ENCODE data around the gene EPPIN. TPM values are rescaled to one million over a fixed set of nuclear protein-coding genes. Genes with fewer than 3 reads are reported as not detected.

EPPIN gene
- total RNA-seq, 1 donor from 2014 or later = not detected

DNA sequence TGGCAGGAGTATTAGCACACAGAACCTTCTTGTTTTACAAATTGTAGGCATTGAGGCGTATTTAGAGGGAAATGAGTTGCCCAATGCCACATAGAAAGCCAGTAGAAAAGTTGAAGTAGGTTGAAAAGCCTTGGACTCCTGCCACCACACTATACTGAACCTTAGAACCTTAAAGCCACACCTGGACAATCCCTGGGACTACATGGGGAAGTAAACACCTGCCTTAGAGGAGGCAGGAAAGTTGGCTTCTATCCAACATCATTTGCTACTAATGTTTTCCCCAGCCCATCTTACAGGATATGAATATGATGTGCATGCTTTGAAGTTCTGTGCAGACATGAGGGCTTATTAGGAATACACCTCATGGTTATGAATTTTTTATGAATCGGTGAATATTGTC is 5.3 kb upstream of the EPPIN start:
- POLR2A ChIA-PET = no interaction called here
- DNase-seq = no peak
- Mint-ChIP-seq H3K27ac (no peak overlapping the region), H3K4me1 (no peaks in the 10 kb centered on the region), H3K4me3 (no peak overlapping the region), H3K9me3 (peaks cover 5% of the 10 kb centered on the region), H3K27me3 (peaks cover 25% of the 10 kb centered on the region), H3K36me3 (ENCODE audit: low read depth) (no peaks in the 10 kb centered on the region)
- intact Hi-C loops (cut with micrococcal nuclease) = no loop called here
- no peak for ATAC-seq (ENCODE audit: low read depth)
- TF ChIP-seq CTCF (IDR thresholded peaks at IDR 0.05) = no peak
- CTCF ChIA-PET = no interaction called here

- Mint-ChIP-seq H3K9me3 (peaks cover 5% of the 10 kb centered on the region), H3K4me1 (no peaks in the 10 kb centered on the region), H3K27me3 (peaks cover 22% of the 10 kb centered on the region), H3K27ac (no peak overlapping the region), H3K36me3 (ENCODE audit: low read depth) (no peaks in the 10 kb centered on the region), H3K4me3 (no peak overlapping the region)
- CTCF ChIA-PET = no interaction called here
- POLR2A ChIA-PET = no interaction called here
- DNase-seq (no peak), ATAC-seq (ENCODE audit: low read depth) (no peak)
- TF ChIP-seq CTCF (IDR thresholded peaks at IDR 0.05) = no peak
- intact Hi-C loops (cut with micrococcal nuclease) = no loop called here
These were observed 3.6 kb upstream of the EPPIN start for GRCh38 chr20:45550765-45551164.

GRCh38 chr20:45548410-45548809 is 1.2 kb upstream of the EPPIN start:
- no peak overlapping the region for H3K27ac Mint-ChIP-seq
- no peaks in the 10 kb centered on the region for H3K36me3 Mint-ChIP-seq (ENCODE audit: low read depth)
- ChIA-PET POLR2A (no interaction called here), CTCF (no interaction called here)
- intact Hi-C loops (cut with micrococcal nuclease) = no loop called here
- H3K4me3 Mint-ChIP-seq = no peak overlapping the region
- DNase-seq = no peak
- H3K4me1 Mint-ChIP-seq = no peaks in the 10 kb centered on the region
- H3K9me3 Mint-ChIP-seq = peaks cover 5% of the 10 kb centered on the region
- H3K27me3 Mint-ChIP-seq = peaks cover 23% of the 10 kb centered on the region
- no peak for ATAC-seq (ENCODE audit: low read depth)
- no peak for TF ChIP-seq CTCF (IDR thresholded peaks at IDR 0.05)

DNA sequence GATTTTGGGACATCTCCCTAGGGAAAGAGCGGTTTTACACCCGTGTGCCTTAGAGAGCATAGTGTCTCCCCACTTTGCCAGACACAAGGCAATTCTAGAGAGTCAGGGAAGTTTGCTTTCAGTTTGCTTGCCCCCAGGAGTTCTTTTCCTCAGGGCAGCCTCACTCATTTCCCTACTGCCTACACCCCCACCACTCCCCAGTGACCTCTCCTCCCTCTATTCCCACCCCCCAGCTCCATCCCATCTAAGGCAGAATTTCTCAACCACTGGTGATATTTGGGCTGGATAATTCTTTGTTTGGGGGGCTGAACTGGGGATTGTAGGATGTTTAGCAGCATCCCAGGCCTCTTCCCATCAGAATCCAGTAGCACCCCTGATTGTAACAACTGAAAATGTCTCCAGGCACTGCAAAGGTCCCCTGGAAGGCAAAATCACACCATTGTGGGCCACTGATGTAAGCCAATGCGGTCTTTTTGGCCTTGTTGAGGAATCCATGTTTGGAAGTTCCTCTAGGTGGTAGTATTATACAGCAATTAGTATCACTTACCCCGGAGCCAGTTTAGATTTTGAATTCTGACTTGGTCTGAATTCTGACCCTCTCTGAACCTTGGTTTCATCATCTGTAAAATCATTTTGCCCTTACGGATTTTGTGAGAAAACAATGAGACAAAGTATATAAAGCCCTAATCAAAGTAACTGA is 1.3 kb downstream of the EPPIN start:
- CTCF ChIA-PET = no interaction called here
- Mint-ChIP-seq H3K27ac (no peak overlapping the region), H3K27me3 (peaks cover 27% of the 10 kb centered on the region), H3K36me3 (ENCODE audit: low read depth) (no peaks in the 10 kb centered on the region), H3K4me1 (no peaks in the 10 kb centered on the region), H3K4me3 (no peak overlapping the region), H3K9me3 (peaks cover 5% of the 10 kb centered on the region)
- no peak for TF ChIP-seq CTCF (IDR thresholded peaks at IDR 0.05)
- POLR2A ChIA-PET = no interaction called here
- intact Hi-C loops (cut with micrococcal nuclease) = loop anchor here (2.0 kb wide), 1 partner anchor 225 kb away; no protein-coding TSS in a partner anchor
- DNase-seq (no peak), ATAC-seq (ENCODE audit: low read depth) (no peak)

- no peaks in the 10 kb centered on the region for H3K36me3 Mint-ChIP-seq (ENCODE audit: low read depth)
- H3K27me3 Mint-ChIP-seq = peaks cover 29% of the 10 kb centered on the region
- TF ChIP-seq CTCF (IDR thresholded peaks at IDR 0.05) = no peak
- H3K4me3 Mint-ChIP-seq = no peak overlapping the region
- H3K4me1 Mint-ChIP-seq = no peaks in the 10 kb centered on the region
- DNase-seq (no peak), ATAC-seq (ENCODE audit: low read depth) (no peak)
- H3K27ac Mint-ChIP-seq = no peak overlapping the region
- H3K9me3 Mint-ChIP-seq = peaks cover 3% of the 10 kb centered on the region
- POLR2A ChIA-PET = no interaction called here
- intact Hi-C loops (cut with micrococcal nuclease) = no loop called here
- CTCF ChIA-PET = no interaction called here
These were observed 1.9 kb downstream of the EPPIN start for GRCh38 chr20:45545351-45545750.
